SKM-1 treated with dmso at 0.1 percent for 144 hours (cell line): ENCODE measurements around the gene ASH1L.
"Not testable (repeated sequence)": the region's sequence is repeated elsewhere in the genome, so short reads cannot be mapped to it uniquely, and the experiment has no call there.

Source experiments
- DNase-seq: peaks from one replicate; lab custom pipeline; 2025; ENCODE audit not compliant: unreplicated experiment; lab: John Stamatoyannopoulos, UW

The ASH1L gene

DNA sequence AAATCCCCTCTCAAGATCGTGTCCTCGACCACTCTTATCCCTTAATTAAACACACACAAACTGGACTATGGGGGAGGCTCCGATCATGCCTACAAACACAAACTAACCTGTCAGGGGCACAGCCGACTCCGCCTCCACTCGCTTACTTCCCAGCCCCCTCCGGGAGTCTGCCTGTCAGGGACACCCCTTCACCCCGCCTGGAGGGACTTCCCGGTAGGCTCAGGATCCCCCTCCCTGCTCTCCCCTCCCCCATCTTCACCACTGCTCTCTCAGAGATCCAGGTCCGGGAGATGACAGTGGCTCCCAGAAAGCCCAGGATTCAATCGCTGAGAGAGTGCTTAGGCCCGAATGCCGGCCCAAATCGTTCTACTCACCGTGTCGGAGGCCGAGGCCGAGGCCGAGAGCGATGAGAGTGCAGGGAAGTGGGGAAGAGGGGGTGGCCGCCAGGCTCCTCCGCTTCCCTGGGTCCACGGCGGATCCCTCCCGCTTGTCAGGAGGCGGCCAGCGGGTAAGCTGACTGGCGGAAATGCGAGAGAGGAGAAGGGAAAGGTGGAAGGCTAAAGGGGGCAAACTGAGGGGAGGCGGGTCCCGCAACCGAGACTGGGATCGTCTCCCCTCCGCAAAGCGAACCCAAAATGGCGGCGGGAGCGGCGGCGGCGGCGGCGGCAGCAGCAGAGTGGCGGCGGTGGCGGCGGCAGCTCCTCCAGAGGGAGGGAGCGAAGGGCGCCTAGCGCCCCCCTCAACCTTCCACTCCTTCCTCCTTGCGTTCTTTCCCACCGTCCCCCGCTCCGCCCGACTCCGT is 623 bp downstream of the ASH1L start:
- peak; percentile 60 for DNase-seq

GRCh38 chr1:155555915-155556314 is 6.7 kb downstream of the ASH1L start:
- no peak for DNase-seq

DNA sequence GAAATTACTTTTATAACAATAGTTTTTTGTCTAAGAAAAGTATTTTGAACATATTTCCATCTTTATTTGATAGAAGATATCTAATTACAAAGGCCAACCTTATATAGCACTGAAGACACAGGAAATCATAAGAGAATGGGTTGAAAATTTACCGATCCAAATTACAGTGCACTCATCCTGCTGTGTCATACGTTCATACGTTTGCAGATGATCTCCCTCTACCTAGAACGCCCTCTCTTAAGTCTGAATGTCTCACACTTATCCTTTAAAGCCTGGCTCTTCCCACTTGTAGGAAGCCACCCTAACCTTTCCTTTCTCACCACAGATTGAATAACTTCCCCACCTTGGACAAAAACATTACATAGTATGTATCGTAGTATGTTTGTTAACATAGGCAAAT is 9.3 kb downstream of the ASH1L start:
- DNase-seq, result no peak

GRCh38 chr1:155548706-155549105 is 13.9 kb downstream of the ASH1L start:
- no peak for DNase-seq

DNA sequence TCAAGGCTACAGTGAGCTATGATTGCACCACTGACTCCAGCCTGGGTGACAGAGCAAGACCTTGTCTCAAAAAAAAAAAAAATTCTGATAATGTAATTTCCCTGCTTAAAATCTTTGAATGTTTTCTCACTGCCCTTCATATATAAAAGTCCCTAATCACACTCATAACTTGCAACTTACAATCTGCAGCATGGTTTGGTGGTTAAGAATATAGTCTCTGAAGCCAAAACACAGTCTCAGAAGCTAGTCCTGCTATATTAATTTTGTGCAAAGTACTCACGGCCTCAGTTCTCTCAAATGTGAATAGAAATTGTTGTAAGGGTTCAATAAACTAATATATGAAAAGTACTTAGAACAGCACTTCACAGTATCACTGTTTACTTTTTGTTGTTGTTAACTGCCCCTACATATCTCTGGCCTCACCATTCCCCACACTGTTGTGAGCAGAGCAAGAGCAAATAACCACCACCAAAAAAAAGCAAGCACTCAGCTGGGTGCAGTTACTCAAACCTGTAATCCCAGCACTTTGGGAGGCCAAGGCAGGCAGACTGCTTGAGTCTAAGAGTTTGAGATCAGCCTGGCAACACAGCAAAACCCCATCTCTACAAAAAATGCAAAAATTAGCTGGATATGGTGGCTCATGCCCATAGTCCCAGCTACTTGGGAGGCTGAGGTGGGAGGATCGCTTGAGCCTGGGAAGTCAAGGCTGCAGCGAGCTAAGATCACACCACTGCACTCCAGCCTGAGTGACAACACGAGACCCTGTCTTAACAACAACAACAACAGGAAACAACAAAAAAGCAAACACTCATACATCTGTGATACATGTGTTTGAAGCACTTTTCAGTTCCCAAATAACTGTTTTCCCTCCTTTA is 22.4 kb downstream of the ASH1L start:
- DNase-seq, result no peak

DNA sequence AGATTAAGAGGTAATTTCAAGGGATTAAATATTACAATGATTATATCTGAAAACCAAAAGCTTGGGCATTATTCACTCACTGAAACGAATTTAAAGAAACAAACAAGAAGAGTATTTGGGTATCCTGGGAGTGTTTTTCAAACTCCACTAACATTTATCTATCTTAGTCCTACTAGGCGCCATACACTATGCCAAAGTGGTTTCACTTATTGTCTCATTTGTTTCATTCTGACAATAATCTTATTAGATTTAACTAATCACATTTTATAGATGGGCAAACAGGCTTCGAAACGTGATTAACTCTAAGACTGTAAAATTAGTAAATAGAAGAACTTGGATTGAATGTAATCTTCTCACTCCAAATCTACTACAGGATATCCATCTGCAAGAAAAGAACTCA is 25.4 kb downstream of the ASH1L start:
- no peak for DNase-seq

DNA sequence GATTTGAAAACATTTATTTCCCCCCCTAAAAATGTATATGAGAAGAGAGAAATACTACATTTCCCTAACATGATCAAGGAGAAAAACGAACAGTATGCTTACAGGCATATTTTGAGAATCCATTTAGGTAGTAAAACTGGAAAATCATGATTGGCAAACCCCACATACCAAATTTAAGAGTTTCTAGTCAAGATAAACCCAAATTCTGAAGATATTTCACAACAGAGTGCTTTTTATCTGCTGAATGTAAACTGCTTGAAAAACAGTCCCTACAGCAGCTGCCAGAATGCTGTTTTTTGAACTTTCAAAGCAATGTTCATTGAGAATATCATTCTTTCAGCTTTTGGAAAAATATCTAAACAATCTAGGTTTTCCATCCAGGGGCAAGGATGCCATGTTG is 31.0 kb downstream of the ASH1L start:
- no peak for DNase-seq

DNA sequence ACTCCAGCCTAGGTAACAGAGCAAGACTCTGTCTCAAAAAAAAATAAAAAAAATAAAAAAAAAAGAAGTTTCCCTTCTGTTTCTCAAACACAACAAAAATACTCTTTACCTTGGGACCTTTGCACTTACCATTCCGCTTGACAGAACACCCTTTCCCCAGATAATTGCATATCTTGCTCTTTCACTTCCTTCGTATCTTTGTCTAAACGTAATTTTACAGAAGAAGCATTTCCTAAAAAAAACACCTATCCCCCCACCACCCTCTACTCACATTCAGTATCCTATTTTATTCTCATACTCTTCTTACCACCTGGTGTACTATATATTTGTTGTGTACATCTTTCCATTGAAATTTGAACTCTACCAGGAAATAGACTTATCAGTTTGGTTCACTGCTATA is 32.7 kb downstream of the ASH1L start:
- no peak for DNase-seq

DNA sequence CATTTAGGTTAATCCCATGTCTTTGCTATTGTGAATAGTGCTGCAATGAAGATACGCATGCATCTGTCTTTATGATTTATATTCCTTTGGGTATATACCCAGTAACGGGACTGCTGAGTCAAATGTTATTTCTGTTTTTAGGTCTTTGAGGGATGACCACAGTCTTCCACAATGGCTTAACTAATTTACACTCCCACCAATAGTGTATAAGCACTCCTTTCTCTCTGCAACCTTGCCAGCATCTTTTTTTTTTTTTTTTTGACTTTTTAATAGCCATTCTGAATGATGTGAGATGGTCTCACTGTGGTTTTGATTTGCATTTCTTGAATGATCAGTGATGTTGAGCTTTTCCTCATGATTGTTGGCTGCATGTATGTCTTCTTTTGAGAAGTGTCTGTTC is 33.5 kb downstream of the ASH1L start:
- no peak for DNase-seq

GRCh38 chr1:155527677-155528076 is 34.9 kb downstream of the ASH1L start:
- no peak for DNase-seq

- DNase-seq, result no peak
These were observed 36.2 kb downstream of the ASH1L start for GRCh38 chr1:155526356-155526755.

GRCh38 chr1:155522069-155522468 is 40.5 kb downstream of the ASH1L start:
- DNase-seq, result no peak

GRCh38 chr1:155518484-155518883 is 44.1 kb downstream of the ASH1L start:
- no peak for DNase-seq

GRCh38 chr1:155514582-155515187 is 47.9 kb downstream of the ASH1L start:
- no peak for DNase-seq

DNA sequence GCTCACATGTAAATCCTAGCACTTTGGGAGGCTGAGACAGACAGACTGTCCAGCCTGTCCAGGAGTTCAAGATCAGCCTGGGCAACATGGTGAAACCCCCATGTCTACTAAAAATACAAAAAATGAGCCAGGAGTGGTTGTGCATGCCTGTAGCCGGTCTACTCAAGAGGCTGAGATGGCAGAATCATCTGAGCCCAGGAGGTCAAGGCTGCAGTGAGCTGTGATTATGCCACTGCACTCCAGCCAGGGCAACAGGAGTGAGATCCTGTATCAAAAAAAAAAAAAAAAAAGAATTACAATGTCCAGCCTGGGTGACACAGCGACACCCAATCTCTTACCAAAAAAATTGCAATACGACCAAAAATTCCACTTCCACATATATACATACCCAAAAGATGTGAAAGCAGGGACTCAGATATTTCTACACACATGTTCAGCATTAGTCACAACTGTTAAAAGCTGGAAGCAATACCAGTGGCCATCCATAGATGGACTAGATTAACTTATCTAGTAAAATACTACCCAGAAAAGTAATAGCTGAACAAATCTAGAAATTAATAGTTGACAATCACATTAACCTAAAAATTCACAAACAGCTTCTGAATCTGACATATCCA is 49.2 kb downstream of the ASH1L start:
- no peak for DNase-seq

GRCh38 chr1:155511385-155511784 is 51.2 kb downstream of the ASH1L start:
- DNase-seq, result not testable (repeated sequence)

GRCh38 chr1:155509064-155509463 is 53.5 kb downstream of the ASH1L start:
- DNase-seq, result no peak

DNA sequence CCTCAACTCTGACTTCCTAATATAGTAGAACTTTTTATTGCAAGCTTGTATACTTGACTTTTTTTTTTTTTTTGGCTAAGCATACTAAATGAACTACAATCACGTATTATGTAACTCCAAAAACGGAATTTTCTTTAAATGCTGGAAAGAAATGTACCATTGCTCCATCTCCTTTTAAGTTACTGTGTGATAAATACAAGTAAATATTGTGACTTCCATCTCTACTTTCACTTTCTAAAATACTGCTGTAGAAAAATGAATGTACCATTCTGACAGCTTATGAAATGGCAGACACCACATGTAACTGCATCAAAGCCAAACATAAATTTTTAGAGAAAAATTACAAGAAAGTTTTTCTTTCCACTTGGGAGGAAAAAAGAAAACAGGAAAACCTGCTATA is 54.7 kb downstream of the ASH1L start:
- no peak for DNase-seq

DNA sequence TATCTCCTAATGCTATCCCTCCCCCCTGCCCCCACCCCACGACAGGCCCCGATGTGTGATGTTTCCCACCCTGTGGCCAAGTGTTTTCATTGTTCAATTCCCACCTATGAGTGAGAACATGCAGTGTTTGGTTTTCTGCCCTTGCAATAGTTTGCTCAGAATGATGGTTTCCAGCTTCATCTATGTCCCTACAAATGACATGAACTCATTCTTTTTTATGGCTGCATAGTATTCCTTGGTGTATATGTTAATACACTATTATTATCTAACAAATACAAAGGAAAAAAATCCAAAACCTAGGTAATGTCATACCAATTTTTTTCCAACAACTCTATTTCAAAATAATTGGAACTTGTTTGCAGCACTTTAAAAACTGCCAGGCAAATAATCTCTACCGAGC is 56.6 kb downstream of the ASH1L start:
- not testable (repeated sequence) for DNase-seq

DNA sequence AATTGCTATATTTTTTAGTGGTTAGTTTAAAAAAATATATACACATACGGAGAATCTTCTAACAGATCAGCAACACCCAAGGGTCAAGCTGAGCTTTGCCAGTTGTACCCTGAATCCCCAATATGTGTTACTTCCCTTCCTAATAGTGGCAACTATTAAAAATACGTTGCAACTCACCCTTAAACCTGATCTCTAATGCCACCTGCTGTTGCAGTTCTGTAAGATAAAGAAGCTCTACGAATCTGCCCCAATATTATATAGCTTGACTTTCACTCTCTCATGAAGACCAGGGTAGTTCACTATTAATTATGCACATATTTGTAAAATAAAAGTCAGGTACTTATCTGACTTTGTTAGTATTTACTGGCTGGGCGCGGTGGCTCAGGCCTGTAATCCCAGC is 58.4 kb downstream of the ASH1L start:
- DNase-seq, result no peak

GRCh38 chr1:155499953-155500639 is 62.5 kb downstream of the ASH1L start:
- DNase-seq, result no peak
